Panc1 (cell line): Measurements from ENCODE around the gene MBNL2. TPM values are rescaled to one million over a fixed set of nuclear protein-coding genes. Genes with fewer than 3 reads are reported as not detected.

Experiments used
- ATAC-seq: fragments of 200-7000 bp; cut with Tn5 transposase; 2 replicates; pipeline ENCODE4 v1.9.1; 2020; ENCODE audit warnings: mild to moderate bottlenecking, moderate library complexity
- BruUV-seq: library from RNA; stranded (reverse); fragments of 400-500 nt; replicated peaks from 2 replicates; lab custom pipeline; 2021; lab: Mats Ljungman, UMichigan
- CTCF ChIA-PET: fragments of 300-600 bp; sonication (Branson Sonifier 250); formaldehyde crosslinking; loops from one replicate; lab custom pipeline; 2022; ENCODE audit warnings: antibody characterized with exemption; lab: Charles Lee
- POLR2A ChIA-PET: fragments of 300-600 bp; sonication (Branson Sonifier 250); formaldehyde crosslinking; loops from one replicate; lab custom pipeline; 2022; ENCODE audit warnings: antibody characterized with exemption; lab: Charles Lee
- DNase-seq: peaks from one replicate; pipeline ENCODE4 v3.0.0-alpha.2; 2010; ENCODE audit warnings: low read depth, low spot score
- H3K27ac ChIP-seq: 2 replicates; pipeline ENCODE4 v1.5.1; 2011; ENCODE audit warnings: mild to moderate bottlenecking, low read length, inconsistent platforms
- H3K27me3 ChIP-seq: fragments of 200-500 bp; sonication (Bioruptor generic); 2 replicates; pipeline ENCODE4 v1.6.0; 2014; ENCODE audit warnings: low read length, inconsistent platforms; ENCODE audit not compliant: control insufficient read depth, insufficient read depth
- H3K36me3 ChIP-seq: fragments of 200-500 bp; sonication (Bioruptor generic); 2 replicates; pipeline ENCODE4 v1.5.1; 2014; ENCODE audit warnings: inconsistent platforms, mild to moderate bottlenecking, low read length, moderate library complexity; ENCODE audit not compliant: control insufficient read depth, insufficient read depth
- H3K4me1 ChIP-seq: 2 replicates; pipeline ENCODE4 v1.5.1; 2011; ENCODE audit warnings: inconsistent platforms, mild to moderate bottlenecking, low read length, moderate library complexity; ENCODE audit not compliant: control insufficient read depth, insufficient read depth
- H3K4me3 ChIP-seq, 2 experiments: 2 replicates each; pipeline ENCODE4 v1.5.1; 2011 to 2012; ENCODE audit warnings: low read depth in 2 of 2, low read length in 2 of 2, mild to moderate bottlenecking in 2 of 2, inconsistent platforms in 1 of 2, moderate library complexity in 1 of 2
- H3K9me3 ChIP-seq: fragments of 200-500 bp; sonication (Bioruptor generic); 2 replicates; pipeline ENCODE4 v1.5.1; 2014; ENCODE audit warnings: low read depth, mild to moderate bottlenecking, inconsistent platforms, low read length, moderate library complexity; ENCODE audit not compliant: control insufficient read depth, insufficient read depth
- CTCF ChIP-seq: fragments of 450-650 bp; IDR thresholded peaks from 2 replicates; pipeline ENCODE4 v1.5.1; 2017; ENCODE audit warnings: mild to moderate bottlenecking
- POLR2AphosphoS5 ChIP-seq: IDR thresholded peaks from 2 replicates; pipeline ENCODE4 v1.6.1; 2012; ENCODE audit warnings: mild to moderate bottlenecking, low read depth, low read length, moderate library complexity
- REST ChIP-seq, 2 experiments: IDR thresholded peaks; 2 replicates each; pipeline ENCODE4 v1.6.1; 2011 to 2012; ENCODE audit warnings: low read depth in 2 of 2, control low read depth in 1 of 2, low read length in 1 of 2, mild to moderate bottlenecking in 1 of 2, moderate library complexity in 1 of 2; ENCODE audit not compliant: insufficient read depth in 1 of 2
- SIN3A ChIP-seq: IDR thresholded peaks from 2 replicates; pipeline ENCODE4 v1.6.1; 2012; ENCODE audit warnings: low read depth, mild to moderate bottlenecking, low read length, moderate library complexity, borderline replicate concordance; ENCODE audit not compliant: insufficient read depth
- TCF7L2 ChIP-seq: IDR thresholded peaks from 2 replicates; pipeline ENCODE4 v1.6.1; 2011; ENCODE audit warnings: mild to moderate bottlenecking, low read depth, low read length, inconsistent platforms
- in situ Hi-C: cut with HindIII; loops from 2 replicates; pipeline ENCODE4 v1.10.0; 2016; ENCODE audit warnings: low sequenced_read_pairs, low pct_unique_long_range_greater_than_20kb
- intact Hi-C: fragments of 100-400 bp; cut with micrococcal nuclease; formaldehyde crosslinking; loops from one replicate; pipeline ENCODE4 v1.10.0; 2022; ENCODE audit not compliant: unreplicated experiment
- total RNA-seq: library from RNA; stranded (reverse); gene quantifications from one replicate; pipeline ENCODE4 v1.2.1, GENCODE V29; 2021; ENCODE audit not compliant: unreplicated experiment

Gene MBNL2
- total RNA-seq, 1 experiment from 2014 or later = 103 TPM

- BruUV-seq = no TSS peak
- in situ Hi-C loops = no loop called here
- ATAC-seq (no peak), DNase-seq (no peak)
- H3K4me1 ChIP-seq = no peaks in the 10 kb centered on the region
- H3K9me3 ChIP-seq = no peaks in the 10 kb centered on the region
- POLR2A ChIA-PET = no interaction called here
- intact Hi-C loops = no loop called here
- H3K4me3 ChIP-seq = no peak overlapping the region
- H3K27ac ChIP-seq = no peak overlapping the region
- CTCF ChIA-PET = no interaction called here
- H3K27me3 ChIP-seq = no peaks in the 10 kb centered on the region
- TF ChIP-seq SIN3A (no peak), CTCF (no peak), TCF7L2 (no peak), REST (IDR thresholded peaks at IDR 0.05; ENCODE audit: insufficient read depth in 1 of 2, low read depth in 2 of 2, low read length in 1 of 2) (no peak), POLR2AphosphoS5 (no peak)
- no peaks in the 10 kb centered on the region for H3K36me3 ChIP-seq
Observed at GRCh38 chr13:97189928-97190327, 32.2 kb upstream of the MBNL2 start.

GRCh38 chr13:97191142-97191541 is 31.0 kb upstream of the MBNL2 start:
- no peak overlapping the region for H3K4me3 ChIP-seq
- in situ Hi-C loops (no loop called here), intact Hi-C loops (no loop called here)
- no peak overlapping the region for H3K27ac ChIP-seq
- no peaks in the 10 kb centered on the region for H3K27me3 ChIP-seq
- ATAC-seq (no peak), DNase-seq (no peak)
- no peak for TF ChIP-seq REST (IDR thresholded peaks at IDR 0.05; ENCODE audit: insufficient read depth in 1 of 2, low read depth in 2 of 2, low read length in 1 of 2)
- TF ChIP-seq TCF7L2 = no peak
- no peak for TF ChIP-seq SIN3A
- TF ChIP-seq POLR2AphosphoS5 = no peak
- TF ChIP-seq CTCF = no peak
- no peaks in the 10 kb centered on the region for H3K9me3 ChIP-seq
- BruUV-seq = no TSS peak
- ChIA-PET CTCF (no interaction called here), POLR2A (no interaction called here)
- no peaks in the 10 kb centered on the region for H3K4me1 ChIP-seq
- no peaks in the 10 kb centered on the region for H3K36me3 ChIP-seq
